GM12801 (cell line): Measurements from ENCODE around the gene ATXN7.

Experiments
- TF ChIP-seq, protein P1 (sequence below): IDR thresholded peaks from one replicate; pipeline ENCODE4 v1.5.1; 2011; ENCODE audit warnings: control low read depth; ENCODE audit not compliant: insufficient read length; ENCODE audit errors: extremely low read depth

ATXN7 gene

GRCh38 chr3:63932509-63933212 lies 69.0 kb downstream of the ATXN7 start:
- TF ChIP-seq, protein P1, sequence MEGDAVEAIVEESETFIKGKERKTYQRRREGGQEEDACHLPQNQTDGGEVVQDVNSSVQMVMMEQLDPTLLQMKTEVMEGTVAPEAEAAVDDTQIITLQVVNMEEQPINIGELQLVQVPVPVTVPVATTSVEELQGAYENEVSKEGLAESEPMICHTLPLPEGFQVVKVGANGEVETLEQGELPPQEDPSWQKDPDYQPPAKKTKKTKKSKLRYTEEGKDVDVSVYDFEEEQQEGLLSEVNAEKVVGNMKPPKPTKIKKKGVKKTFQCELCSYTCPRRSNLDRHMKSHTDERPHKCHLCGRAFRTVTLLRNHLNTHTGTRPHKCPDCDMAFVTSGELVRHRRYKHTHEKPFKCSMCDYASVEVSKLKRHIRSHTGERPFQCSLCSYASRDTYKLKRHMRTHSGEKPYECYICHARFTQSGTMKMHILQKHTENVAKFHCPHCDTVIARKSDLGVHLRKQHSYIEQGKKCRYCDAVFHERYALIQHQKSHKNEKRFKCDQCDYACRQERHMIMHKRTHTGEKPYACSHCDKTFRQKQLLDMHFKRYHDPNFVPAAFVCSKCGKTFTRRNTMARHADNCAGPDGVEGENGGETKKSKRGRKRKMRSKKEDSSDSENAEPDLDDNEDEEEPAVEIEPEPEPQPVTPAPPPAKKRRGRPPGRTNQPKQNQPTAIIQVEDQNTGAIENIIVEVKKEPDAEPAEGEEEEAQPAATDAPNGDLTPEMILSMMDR = no peak

- TF ChIP-seq, protein P1 = no peak
Measured at GRCh38 chr3:63933459-63933858, 69.8 kb downstream of the ATXN7 start.

- TF ChIP-seq, protein P1 = no peak
Measured at GRCh38 chr3:63934041-63934866, 70.6 kb downstream of the ATXN7 start.

DNA sequence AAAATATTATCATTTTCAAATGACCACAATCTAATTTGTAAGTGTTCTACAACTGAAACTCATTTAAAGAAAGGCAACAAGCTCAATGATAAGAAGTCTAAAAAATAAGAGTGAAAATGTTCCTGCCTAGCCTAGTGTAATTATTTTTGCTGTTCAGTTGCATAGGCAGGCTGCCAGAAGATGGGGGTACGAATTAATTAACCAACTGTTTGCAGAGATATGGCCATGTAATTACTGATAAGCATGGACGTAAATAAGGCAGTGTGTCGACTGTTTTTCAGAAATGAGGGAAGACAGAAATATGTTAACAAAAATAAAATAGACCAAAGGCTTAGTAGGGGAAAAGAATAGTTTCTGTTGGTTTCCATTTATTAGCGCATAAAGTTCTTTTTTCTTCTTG lies 73.3 kb downstream of the ATXN7 start:
- TF ChIP-seq, protein P1 = no peak

GRCh38 chr3:63937661-63938651 lies 74.3 kb downstream of the ATXN7 start:
- TF ChIP-seq, protein P1 = no peak

DNA sequence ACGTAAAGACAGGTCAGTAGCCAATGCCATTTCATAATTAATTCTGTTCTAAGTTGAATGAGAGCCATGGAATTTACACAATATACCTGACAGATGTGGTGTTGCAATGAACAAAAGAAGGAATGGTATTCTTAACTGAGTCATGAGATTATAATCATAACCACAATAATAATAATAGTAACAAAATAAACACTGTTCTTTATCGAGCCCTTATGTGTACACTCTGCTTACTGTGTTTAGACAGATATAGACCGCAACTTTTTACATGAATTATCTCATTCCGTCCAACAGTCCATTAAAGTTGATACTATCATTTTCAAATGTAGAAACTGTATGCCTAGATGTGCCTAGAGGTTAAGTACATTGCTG lies 76.7 kb downstream of the ATXN7 start:
- TF ChIP-seq, protein P1 = no peak

- TF ChIP-seq, protein P1 = no peak
Measured at GRCh38 chr3:63942528-63942927, 78.9 kb downstream of the ATXN7 start.
